IMR-90 (cell line): ENCODE results near the gene BTF3L4. TPM values are rescaled to one million over a fixed set of nuclear protein-coding genes. Genes with fewer than 3 reads are reported as not detected.

Source experiments
- ATAC-seq: fragments of 200-7000 bp; cut with Tn5 transposase; 2 replicates; pipeline ENCODE4 v1.9.1; 2020; ENCODE audit warnings: low read depth, mild to moderate bottlenecking, moderate library complexity
- BruUV-seq: library from RNA; stranded (reverse); fragments of 400-500 nt; replicated peaks from 2 replicates; lab custom pipeline; 2021; lab: Mats Ljungman, UMichigan
- CTCF ChIA-PET: fragments of 300-600 bp; formaldehyde crosslinking; extraction: SDS; loops from one replicate; lab custom pipeline; 2021; ENCODE audit warnings: antibody characterized with exemption; lab: Yijun Ruan, JAX
- POLR2A ChIA-PET: fragments of 300-600 bp; sonication (Branson Sonifier 250); formaldehyde crosslinking; loops from one replicate; lab custom pipeline; 2022; ENCODE audit warnings: antibody characterized with exemption; ENCODE audit not compliant: unreplicated experiment; lab: Charles Lee
- DNase-seq: peaks from one replicate; pipeline ENCODE4 v3.0.0; 2013
- H2AFZ ChIP-seq: replicated peaks from 2 replicates; pipeline ENCODE3; 2013; ENCODE audit warnings: low read length, mild to moderate bottlenecking; ENCODE audit not compliant: poor library complexity
- H2AK5ac ChIP-seq: 2 replicates; pipeline ENCODE4 v1.6.1; 2013; ENCODE audit warnings: low read depth, low read length, inconsistent platforms
- H2AK9ac ChIP-seq: replicated peaks from 2 replicates; pipeline ENCODE3; 2013; ENCODE audit warnings: mild to moderate bottlenecking, low read depth, low read length, moderate library complexity; ENCODE audit not compliant: poor library complexity
- H2BK120ac ChIP-seq: 2 replicates; pipeline ENCODE4 v1.6.1; 2013; ENCODE audit warnings: low read depth, low read length, inconsistent platforms
- H2BK15ac ChIP-seq: 3 replicates; pipeline ENCODE4 v1.6.1; 2013; ENCODE audit warnings: low read depth, low read length, inconsistent platforms
- H2BK20ac ChIP-seq: 2 replicates; pipeline ENCODE4 v1.6.1; 2013; ENCODE audit warnings: low read depth, mild to moderate bottlenecking, inconsistent platforms, low read length, moderate library complexity
- H2BK5ac ChIP-seq: 2 replicates; pipeline ENCODE4 v1.6.1; 2013; ENCODE audit warnings: mild to moderate bottlenecking, low read depth, low read length, inconsistent platforms; ENCODE audit not compliant: poor library complexity, severe bottlenecking
- H3K14ac ChIP-seq: replicated peaks from 2 replicates; pipeline ENCODE4 v1.6.1; 2013; ENCODE audit warnings: low read depth, low read length, inconsistent platforms
- H3K18ac ChIP-seq: 2 replicates; pipeline ENCODE4 v1.6.1; 2013; ENCODE audit warnings: low read depth, low read length, control low read depth
- H3K23ac ChIP-seq: 2 replicates; pipeline ENCODE4 v1.6.1; 2013; ENCODE audit warnings: low read depth, low read length, inconsistent platforms
- H3K27ac ChIP-seq: 2 replicates; pipeline ENCODE4 v1.5.1; 2013; ENCODE audit warnings: mild to moderate bottlenecking, control low read depth, low read length; ENCODE audit not compliant: insufficient read depth
- H3K27me3 ChIP-seq: 2 replicates; pipeline ENCODE4 v1.6.1; 2013; ENCODE audit warnings: low read length; ENCODE audit not compliant: control insufficient read depth, insufficient read depth
- H3K36me3 ChIP-seq: 2 replicates; pipeline ENCODE4 v1.6.1; 2013; ENCODE audit warnings: low read length, mixed read lengths; ENCODE audit not compliant: control insufficient read depth, insufficient read depth
- H3K4ac ChIP-seq: 2 replicates; pipeline ENCODE4 v1.6.1; 2013; ENCODE audit warnings: low read depth, low read length, inconsistent platforms
- H3K4me1 ChIP-seq: 2 replicates; pipeline ENCODE4 v1.6.1; 2013; ENCODE audit warnings: low read length, mixed read lengths; ENCODE audit not compliant: control insufficient read depth, insufficient read depth
- H3K4me2 ChIP-seq: 2 replicates; pipeline ENCODE4 v1.6.1; 2013; ENCODE audit warnings: low read depth, mild to moderate bottlenecking, control low read depth, low read length, moderate library complexity
- H3K4me3 ChIP-seq: 2 replicates; pipeline ENCODE4 v1.5.1; 2013; ENCODE audit warnings: low read depth, mild to moderate bottlenecking, control low read depth, low read length, moderate library complexity; ENCODE audit not compliant: insufficient read depth
- H3K56ac ChIP-seq: 2 replicates; pipeline ENCODE4 v1.6.1; 2013; ENCODE audit warnings: low read length, inconsistent platforms; ENCODE audit not compliant: insufficient read depth; ENCODE audit errors: extremely low read depth
- H3K79me1 ChIP-seq, 2 experiments: 2 replicates each; pipeline ENCODE4 v1.6.1; 2013; ENCODE audit warnings: low read length in 2 of 2, inconsistent platforms in 1 of 2, low read depth in 1 of 2
- H3K9ac ChIP-seq: 2 replicates; pipeline ENCODE4 v1.6.1; 2013; ENCODE audit warnings: low read depth, low read length, control low read depth
- H3K9me1 ChIP-seq: 2 replicates; pipeline ENCODE4 v1.6.1; 2013; ENCODE audit warnings: low read length, inconsistent platforms; ENCODE audit not compliant: insufficient read depth
- H3K9me3 ChIP-seq: 2 replicates; pipeline ENCODE4 v1.6.1; 2013; ENCODE audit warnings: low read length; ENCODE audit not compliant: control insufficient read depth, insufficient read depth
- H4K20me1 ChIP-seq: 2 replicates; pipeline ENCODE4 v1.6.1; 2013; ENCODE audit warnings: low read length, inconsistent platforms; ENCODE audit not compliant: insufficient read depth
- H4K5ac ChIP-seq: 2 replicates; pipeline ENCODE4 v1.6.1; 2013; ENCODE audit warnings: mild to moderate bottlenecking, low read depth, low read length, control low read depth
- H4K8ac ChIP-seq, 2 experiments: 2 replicates each; pipeline ENCODE4 v1.6.1; 2013; ENCODE audit warnings: low read depth in 2 of 2, low read length in 2 of 2, control low read depth in 1 of 2, inconsistent platforms in 1 of 2
- H4K91ac ChIP-seq: 2 replicates; pipeline ENCODE4 v1.6.1; 2013; ENCODE audit warnings: low read depth, low read length, inconsistent platforms; ENCODE audit not compliant: insufficient read depth
- BHLHE40 ChIP-seq: fragments of 150-350 bp; IDR thresholded peaks from 2 replicates; pipeline ENCODE4 v1.6.1; 2016; ENCODE audit warnings: mild to moderate bottlenecking, low read depth, low read length
- CHD1 ChIP-seq: IDR thresholded peaks from 2 replicates; pipeline ENCODE4 v1.6.1; 2012; ENCODE audit warnings: low read depth, low read length, improper control_type of control experiment
- FOS ChIP-seq: fragments of 150-350 bp; IDR thresholded peaks from 2 replicates; pipeline ENCODE4 v1.6.1; 2016; ENCODE audit warnings: low read depth, low read length
- MAZ ChIP-seq: IDR thresholded peaks from 2 replicates; pipeline ENCODE4 v1.6.1; 2012; ENCODE audit warnings: low read depth, mild to moderate bottlenecking, low read length, improper control_type of control experiment, moderate library complexity, borderline replicate concordance
- MXI1 ChIP-seq: IDR thresholded peaks from 2 replicates; pipeline ENCODE4 v1.6.1; 2012; ENCODE audit warnings: low read depth, mild to moderate bottlenecking, low read length, moderate library complexity, borderline replicate concordance
- NFE2L2 ChIP-seq: fragments of 150-350 bp; IDR thresholded peaks from 2 replicates; pipeline ENCODE4 v1.6.1; 2016; ENCODE audit warnings: low read depth, mild to moderate bottlenecking, low read length
- POLR2A ChIP-seq: IDR thresholded peaks from 2 replicates; pipeline ENCODE4 v1.6.1; 2012; ENCODE audit warnings: mild to moderate bottlenecking, low read depth, low read length
- RAD21 ChIP-seq: IDR thresholded peaks from 2 replicates; pipeline ENCODE4 v1.6.1; 2012; ENCODE audit warnings: low read length, improper control_type of control experiment
- RCOR1 ChIP-seq: IDR thresholded peaks from 2 replicates; pipeline ENCODE4 v1.6.1; 2012; ENCODE audit warnings: mild to moderate bottlenecking, low read length, improper control_type of control experiment; ENCODE audit not compliant: insufficient replicate concordance
- SMC3 ChIP-seq: fragments of 150-350 bp; IDR thresholded peaks from 2 replicates; pipeline ENCODE4 v1.6.1; 2016; ENCODE audit warnings: low read depth, mild to moderate bottlenecking, antibody characterized with exemption, low read length, moderate library complexity
- WGBS, 2 experiments: methylation state at CpG; one replicate each; pipeline versions ENCODE4 v1.1.5 to v1.1.7; 2013; ENCODE audit warnings: missing lambda C conversion rate in 2 of 2; ENCODE audit not compliant: insufficient read length in 1 of 2; ENCODE audit errors: extremely low coverage in 2 of 2; 5-methylcytosine and 5-hydroxymethylcytosine counted together
- dilution Hi-C: fragments of 300-500 bp; cut with HindIII; formaldehyde crosslinking; loops from one replicate; pipeline ENCODE4 v1.14.3; 2018; ENCODE audit warnings: low sequenced_read_pairs; ENCODE audit not compliant: unreplicated experiment
- in situ Hi-C: fragments of 300-500 bp; cut with MboI; formaldehyde crosslinking; loops from 3 replicates; pipeline ENCODE4 v1.14.3; 2019; ENCODE audit warnings: low sequenced_read_pairs, inconsistent platforms, mixed read lengths
- intact Hi-C: fragments of 100-400 bp; cut with micrococcal nuclease; formaldehyde crosslinking; loops from 2 replicates; pipeline ENCODE4 v1.10.0; 2022
- polyA plus RNA-seq, 3 experiments: library from polyadenylated mRNA; depleted of rRNA; stranded (reverse); fragments of >200 nt; gene quantifications; 2 replicates each; pipeline ENCODE4 v1.2.3, GENCODE V29; 2012; ENCODE audit warnings: low replicate concordance in 1 of 3
- total RNA-seq: library from RNA; depleted of rRNA; stranded (reverse); fragments of >200 nt; gene quantifications from 2 replicates; pipeline ENCODE4 v1.2.3, GENCODE V29; 2012

The BTF3L4 gene
- total and polyA plus RNA-seq, 2 of the 4 experiments (the other 2 are of a cell fraction) = 34.5 to 41.2 TPM

DNA sequence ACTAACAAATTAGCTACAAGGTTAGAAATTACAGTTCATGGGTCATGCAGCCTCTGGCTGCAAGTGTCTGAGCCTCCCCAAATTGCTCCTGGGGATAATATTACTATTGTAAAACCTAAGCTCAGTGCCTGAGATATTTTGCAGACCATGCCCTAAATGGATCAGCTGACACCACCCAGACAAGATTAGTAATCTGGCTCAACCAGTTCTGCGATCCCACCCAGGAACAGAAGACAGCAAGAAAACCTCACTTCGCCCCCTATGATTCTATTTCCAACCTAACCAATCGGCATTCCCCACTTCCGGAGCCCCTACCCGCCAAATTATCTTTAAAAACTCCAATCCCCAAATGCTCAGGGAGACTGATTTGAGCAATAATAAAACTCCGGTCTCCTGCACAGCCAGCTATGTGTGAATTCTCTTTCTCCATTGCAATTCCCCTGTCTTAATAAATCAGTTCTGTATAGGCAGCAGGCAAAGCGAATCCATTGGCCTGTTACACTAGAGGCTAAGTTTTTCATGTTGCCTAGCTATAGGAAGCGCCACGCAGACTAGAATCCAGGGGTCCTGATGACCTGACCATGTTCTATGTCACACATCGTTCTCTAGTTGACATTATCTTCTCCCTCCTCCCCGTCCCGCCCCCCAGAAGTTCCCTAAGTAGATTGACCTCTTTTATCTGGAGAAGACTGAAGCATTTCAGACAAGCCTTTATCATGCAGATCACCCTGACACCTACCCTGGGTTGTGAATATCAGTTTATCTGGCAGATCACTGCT, 63.4 kb downstream of the BTF3L4 start:
- DNase-seq (no peak), ATAC-seq (no peak)
- no peak overlapping the region for H2BK20ac ChIP-seq
- intact Hi-C loops (no loop called here), dilution Hi-C loops (no loop called here), in situ Hi-C loops (no loop called here)
- no peak overlapping the region for H4K91ac ChIP-seq
- BruUV-seq = no TSS peak
- no peak overlapping the region for H3K4me2 ChIP-seq
- TF ChIP-seq RCOR1 = no peak
- no peak for TF ChIP-seq FOS
- TF ChIP-seq BHLHE40 = no peak
- no peak for TF ChIP-seq RAD21
- no peak for TF ChIP-seq SMC3
- TF ChIP-seq CHD1 = no peak
- no peak for TF ChIP-seq POLR2A
- no peak for TF ChIP-seq MAZ
- TF ChIP-seq NFE2L2 = no peak
- TF ChIP-seq MXI1 = no peak
- H3K27ac ChIP-seq = no peak overlapping the region
- H3K79me1 ChIP-seq = no peaks in the 10 kb centered on the region
- no peak overlapping the region for H2AK5ac ChIP-seq
- ChIA-PET CTCF (interaction anchor here (0.6 kb wide), 1 partner anchor 19 kb away, joined by 3 read pairs; no protein-coding TSS in a partner anchor), POLR2A (interaction anchor here (0.6 kb wide), 1 partner anchor 144 kb away, joined by 8 read pairs; no protein-coding TSS in a partner anchor)
- H2BK15ac ChIP-seq = no peak overlapping the region
- H3K18ac ChIP-seq = no peak overlapping the region
- no peak overlapping the region for H3K23ac ChIP-seq
- 50% methylated on average over 7 of the region's 12 CpGs; no CpG with 5 or more reads in 1 of the 2 experiments for WGBS, 2 experiments
- no peaks in the 10 kb centered on the region for H3K4me1 ChIP-seq
- H3K9ac ChIP-seq = no peak overlapping the region
- no peak overlapping the region for H3K4me3 ChIP-seq
- H3K9me1 ChIP-seq = no peaks in the 10 kb centered on the region
- no peak overlapping the region for H2BK120ac ChIP-seq
- H2AFZ ChIP-seq = no peak overlapping the region
- H4K20me1 ChIP-seq = no peaks in the 10 kb centered on the region
- H3K14ac ChIP-seq = no peak overlapping the region
- no peaks in the 10 kb centered on the region for H3K36me3 ChIP-seq
- H3K27me3 ChIP-seq = peaks cover 8% of the 10 kb centered on the region
- no peak overlapping the region for H3K56ac ChIP-seq
- H2AK9ac ChIP-seq = no peak overlapping the region
- H2BK5ac ChIP-seq = no peak overlapping the region
- no peaks in the 10 kb centered on the region for H3K9me3 ChIP-seq
- no peak overlapping the region for H4K5ac ChIP-seq
- no peak overlapping the region for H4K8ac ChIP-seq
- H3K4ac ChIP-seq = no peak overlapping the region
